ENCODE data around the gene SLC24A4.

SLC24A4 gene

DNA sequence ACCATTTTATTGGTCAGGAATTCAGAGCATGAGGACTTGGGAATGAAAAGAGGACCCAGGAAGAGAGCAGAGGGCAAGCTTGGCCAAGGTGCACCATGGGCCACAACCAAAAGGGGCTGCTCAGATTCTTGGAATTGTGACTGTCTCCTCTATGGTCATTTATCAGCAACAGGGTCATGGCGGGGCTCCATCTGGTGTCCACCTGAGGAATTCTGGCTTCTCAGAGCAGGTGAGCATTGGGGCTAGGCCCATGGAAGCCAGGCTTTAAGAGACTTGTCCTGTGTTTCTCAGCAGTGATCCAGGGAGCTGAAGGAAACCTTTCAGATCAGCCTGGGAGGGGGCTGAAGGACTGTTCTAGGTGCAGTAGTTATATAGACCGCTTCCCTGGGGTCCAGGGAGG is 188.0 kb downstream of the SLC24A4 start:
- DNase-seq: no peak

DNA sequence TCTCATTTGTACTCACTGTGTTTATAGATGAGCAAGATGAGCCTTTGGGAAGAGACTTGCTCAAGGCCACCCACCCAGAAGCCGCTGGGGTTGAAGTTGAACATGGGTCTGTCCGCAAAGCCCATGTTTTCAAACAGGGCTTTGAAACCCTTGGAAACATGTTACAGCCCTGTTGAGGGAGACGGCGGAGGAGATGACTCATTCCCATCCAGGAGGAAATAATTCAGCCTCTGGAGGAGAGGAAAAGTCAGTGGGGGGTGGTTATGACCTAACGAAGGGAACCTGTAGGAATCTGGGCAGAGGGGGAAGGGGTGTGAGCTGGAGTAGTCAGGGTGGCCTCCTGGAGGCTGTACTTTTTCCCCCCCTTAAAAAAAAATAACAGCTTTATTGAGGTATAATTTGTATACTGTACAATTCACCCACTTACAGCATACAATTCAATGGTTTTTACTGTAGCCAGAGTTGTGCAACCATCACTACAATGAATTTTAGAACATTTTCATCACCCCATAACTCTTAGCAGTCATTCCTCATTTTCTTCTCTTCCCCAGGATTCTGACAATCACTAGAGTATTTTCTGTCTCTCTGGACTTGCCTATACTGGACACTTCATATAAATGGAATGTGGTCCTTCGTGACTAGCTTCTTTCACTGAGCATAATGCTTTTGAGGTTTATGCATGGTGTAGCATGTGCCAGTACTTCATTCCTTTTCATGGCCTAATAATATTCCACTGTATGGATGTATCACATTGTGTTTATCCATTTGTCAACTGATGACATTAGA is 188.7 kb downstream of the SLC24A4 start:
- DNase-seq: no peak

DNA sequence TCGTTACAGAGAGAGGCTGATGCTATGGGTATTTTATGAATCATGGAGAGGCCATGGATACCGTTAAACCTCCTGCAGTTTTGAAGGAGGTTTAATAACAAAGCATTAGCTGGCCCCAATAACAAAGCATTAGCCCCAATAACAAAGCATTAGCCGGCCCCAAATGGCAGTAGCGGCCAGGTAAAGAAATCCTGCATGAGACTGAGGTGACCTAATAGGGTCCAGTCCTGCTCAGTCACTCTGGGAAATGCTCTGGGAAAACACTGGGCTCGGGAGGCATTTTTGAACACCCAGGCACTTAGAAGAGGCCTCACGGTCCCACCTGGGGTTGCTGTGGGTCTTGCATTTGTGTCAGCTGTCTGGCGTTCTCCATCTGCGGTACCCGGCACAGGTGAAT is 189.8 kb downstream of the SLC24A4 start:
- no peak for DNase-seq

DNA sequence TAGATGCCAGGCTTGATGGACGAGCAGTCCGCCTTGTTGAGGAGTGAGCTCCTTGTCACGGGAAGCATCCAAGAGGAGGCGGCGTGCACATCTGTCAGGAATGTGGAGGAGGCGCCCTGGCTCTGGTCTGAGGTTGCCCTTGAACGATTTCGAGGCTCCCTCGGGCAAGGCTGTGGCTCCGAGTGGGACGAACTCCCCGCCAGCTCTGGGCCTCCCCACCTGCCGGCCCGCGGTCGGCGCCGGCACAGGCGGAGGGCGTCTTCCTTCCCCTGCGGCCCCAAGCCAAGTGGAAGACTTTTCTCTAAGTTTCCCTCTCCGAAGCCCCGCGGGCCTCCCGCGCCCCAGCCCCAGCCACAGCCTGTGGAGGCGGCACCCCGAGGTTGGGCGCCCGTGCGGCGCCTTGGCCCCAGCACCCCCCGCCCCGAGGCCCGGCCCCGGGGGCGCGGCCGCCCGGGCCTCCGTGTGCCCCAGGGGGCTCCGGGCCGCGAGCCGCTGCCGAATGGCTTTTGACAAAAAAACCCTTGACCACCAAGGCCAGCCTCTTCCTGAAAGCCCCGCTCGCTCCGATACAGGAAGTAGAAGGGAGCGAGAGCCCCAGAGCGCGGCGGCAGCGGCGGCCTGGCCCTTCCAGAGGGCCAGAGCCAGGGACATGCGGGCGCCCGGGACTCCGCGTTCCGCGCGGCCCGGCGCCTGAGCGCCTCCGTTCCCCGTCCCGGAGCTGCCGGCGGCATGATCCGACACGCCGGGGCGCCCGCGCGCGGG is 190.4 kb downstream of the SLC24A4 start, which contains the start of gene RIN3:
TSS of gene RIN3 (plus strand) at position 578 of the 762 bp plus-strand sequence. CDS start at position 730, 152 bp downstream.
- DNase-seq: peak; percentile 56

DNA sequence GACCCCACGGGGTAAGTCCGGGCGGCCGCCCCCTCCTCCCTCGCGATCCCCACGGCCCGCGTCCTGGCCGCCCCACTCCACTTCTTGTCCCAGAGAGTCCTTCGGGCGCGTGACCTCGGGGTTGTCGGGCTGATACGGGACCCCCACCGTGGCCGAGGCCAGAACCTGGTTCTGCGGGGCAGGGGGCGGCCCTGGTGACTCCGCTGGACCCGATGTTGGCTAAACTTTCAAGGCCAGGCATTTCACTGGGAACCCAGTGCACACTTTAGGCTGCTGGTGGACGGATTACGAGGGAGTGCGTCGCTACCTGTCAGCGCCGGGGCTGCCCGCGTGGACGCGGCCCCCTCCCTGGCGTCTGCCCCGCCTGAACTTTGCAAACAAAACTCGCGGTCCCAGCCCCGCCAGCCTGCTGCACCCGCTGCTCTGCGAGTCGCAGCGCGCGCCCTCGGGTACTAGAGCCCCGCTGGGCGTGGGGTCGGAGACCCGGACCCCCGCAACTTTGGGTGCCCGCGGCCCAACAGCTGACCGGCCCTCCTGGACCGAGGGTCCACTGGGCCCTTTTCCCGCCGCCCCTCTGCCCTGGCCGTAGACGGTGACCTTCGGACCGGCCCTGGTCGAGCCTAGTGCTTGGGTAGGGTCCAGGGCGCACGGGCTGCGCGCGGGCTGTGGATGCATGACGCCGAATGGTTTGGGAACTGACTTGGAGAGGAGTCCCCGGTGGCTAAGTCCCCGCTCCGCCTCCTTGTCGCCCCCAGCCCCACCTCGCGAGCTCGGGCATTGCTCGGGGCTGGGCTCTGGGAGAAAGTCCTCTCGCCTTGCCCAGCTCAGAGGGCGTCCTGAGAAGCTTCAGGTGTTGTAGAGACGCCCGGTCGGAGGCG is 191.2 kb downstream of the SLC24A4 start:
- peak; percentile 49 for DNase-seq

- DNase-seq: no peak
These were observed 192.0 kb downstream of the SLC24A4 start for GRCh38 chr14:92514844-92515514.

DNA sequence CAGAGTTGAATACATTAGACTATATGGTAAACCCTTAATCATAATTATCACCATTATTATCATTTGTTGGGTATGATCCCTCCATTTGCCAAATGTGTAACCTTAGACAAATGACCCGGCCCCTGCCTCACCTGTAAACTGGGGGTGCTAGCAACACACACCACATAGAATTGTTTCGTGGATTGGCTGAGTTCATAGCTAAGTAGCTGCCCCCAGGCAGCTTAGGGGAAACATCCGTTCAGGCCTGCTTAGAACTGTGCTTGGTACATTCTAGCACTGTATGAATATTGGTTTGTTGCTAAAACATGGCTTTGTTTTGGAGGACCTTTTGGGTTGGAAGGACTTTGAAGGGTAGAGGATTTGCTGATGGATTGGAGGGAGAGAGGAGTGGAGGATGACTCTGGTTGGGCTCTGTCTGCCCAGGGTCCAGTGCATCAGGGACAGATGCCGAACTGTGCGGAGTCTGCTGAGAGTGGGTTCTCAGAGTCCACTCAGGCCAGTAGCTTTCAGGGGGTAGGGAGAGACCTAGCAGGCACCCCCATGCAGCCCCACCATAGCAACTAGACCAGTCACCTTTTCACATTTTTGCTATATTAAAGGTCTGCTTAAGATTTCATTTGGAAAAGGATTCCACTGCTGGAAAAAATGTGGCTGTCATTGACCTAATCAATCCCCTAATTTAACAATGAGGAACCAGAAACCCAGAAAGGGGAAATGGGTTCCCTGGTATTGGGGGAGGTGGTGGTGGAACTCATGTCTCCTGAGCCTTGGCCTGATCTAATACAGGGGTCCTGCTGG is 192.8 kb downstream of the SLC24A4 start:
- no peak for DNase-seq

GRCh38 chr14:92516344-92516965 is 193.5 kb downstream of the SLC24A4 start:
- no peak for DNase-seq

DNA sequence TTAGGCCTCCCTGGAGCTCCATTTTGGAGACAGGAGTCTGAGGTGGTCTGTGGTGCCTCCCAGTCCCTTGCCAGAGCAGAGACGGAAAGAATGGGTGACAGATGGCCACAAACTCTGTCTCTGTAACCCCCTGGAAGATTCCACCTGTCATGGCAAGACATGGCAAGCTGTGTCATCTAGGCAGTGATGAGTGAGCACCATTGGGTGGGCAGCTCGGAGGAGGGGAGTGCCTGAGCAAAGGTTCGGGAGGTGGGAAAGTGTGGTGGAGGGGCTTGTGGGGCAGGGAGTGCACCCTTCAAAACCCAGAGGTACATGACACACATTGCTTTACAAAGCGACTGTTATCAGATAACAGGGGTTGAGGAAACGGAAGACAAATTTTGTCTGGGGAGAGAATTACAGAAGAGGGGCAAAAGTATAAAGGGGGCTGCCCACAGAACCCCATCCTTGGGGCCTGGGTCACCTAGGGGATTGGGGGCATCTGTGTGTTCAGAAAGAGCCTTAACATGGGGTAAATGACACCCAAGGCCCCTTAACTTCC is 194.1 kb downstream of the SLC24A4 start:
- no peak for DNase-seq

DNA sequence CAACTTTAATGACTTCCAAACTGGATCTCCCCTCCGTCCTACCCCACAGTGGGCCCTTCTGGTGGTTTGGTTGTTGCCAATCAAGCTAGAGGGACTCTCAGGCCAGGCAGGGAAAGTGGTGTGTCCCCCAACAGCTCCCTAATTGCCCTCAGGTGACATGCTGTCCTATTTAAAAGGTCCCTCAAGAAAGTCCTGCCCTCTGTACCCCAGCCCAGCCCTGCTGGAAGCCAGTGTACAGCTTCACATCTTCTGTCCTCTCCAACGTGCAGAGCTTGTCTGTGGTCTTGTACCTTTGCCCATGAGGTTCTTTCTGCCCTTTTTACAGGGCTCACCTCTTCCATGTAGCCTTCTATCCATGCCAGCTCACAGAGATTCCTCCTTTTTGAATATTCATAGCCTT is 194.8 kb downstream of the SLC24A4 start:
- no peak for DNase-seq

DNA sequence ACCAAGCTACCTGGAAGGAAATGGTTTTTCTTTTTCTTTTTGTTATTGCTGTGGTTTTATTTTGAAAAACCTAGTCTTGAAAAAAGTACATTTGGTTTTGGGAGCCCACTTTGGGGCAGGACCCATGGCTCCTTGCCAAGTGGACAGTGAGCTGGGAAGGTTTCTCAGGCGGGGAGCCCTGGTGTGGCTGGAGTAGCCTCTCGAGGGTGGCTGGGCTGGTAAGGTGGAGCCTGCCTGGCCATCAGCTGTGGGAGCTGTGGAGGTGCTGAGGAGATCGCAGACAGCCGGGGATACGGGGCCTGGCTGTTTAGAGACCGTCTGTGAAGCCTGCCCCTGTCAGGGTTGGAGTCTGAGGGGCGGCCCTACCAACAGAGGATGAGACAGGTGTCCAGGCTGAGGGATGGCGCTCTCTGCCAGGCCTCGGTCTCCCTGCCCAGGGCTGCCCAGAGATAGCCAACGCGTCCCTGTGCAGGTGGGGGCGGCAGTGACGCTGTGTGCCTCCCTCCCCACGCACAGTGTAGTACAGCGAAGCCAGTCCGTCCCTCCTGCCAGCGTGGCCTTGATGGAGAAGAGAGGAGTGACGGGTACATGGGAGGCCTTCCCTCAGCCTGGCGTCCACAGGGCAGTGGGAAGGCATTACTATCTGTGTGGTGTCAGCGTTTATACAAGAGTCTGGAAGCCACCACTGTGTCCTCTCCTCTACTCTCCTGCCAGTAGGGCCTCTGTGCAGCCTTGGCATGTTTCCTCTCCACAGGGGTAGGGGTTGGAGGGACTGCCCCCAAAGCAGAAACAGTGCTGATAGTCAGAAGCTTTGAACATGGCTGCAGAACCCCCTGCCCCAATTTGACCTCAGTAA is 196.5 kb downstream of the SLC24A4 start:
- DNase-seq: no peak

DNA sequence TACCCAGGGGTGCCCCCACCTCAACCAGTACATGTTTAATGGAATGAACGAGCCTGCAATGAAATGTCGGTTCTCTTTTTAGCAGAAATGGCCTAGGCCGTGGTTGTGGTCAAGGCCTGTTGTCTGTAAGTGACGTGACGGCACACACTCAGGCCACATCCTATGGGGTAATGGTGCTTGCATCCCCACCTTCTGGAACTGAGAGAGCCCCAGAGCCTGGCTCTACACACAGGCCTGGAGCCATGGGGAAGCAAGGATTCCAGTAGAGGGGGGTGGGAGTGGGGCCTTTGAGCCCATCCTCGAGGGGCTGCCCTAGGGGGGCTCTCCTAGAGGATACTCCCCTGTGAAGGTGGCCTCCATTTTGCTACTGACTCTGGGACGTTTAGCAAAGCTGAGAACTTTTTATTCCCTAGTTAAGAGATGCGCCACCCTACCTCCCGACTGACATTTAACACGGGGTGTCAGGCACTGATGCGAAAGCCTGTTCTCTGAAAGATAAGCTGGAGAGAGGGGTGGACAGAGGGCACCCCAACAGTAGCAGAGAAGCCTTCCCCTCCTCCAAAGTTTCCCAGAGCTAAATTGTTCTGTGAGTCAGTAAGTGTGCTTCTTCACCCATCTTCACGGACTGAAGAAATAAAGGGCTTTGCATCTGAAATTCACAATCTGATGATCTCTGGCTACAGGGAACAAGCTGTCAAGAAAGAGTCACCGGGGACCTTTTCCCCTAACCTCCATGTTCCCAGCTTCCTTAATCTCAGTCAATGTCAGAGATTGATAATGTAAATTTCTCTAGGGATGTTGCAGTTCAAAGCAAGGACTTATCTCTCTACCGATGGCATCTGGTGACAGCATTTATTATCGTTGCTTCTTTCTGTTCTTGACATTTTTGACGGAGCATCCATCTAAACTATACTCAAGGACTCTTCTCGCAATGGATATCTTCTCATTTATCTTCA is 197.4 kb downstream of the SLC24A4 start:
- DNase-seq: no peak

DNA sequence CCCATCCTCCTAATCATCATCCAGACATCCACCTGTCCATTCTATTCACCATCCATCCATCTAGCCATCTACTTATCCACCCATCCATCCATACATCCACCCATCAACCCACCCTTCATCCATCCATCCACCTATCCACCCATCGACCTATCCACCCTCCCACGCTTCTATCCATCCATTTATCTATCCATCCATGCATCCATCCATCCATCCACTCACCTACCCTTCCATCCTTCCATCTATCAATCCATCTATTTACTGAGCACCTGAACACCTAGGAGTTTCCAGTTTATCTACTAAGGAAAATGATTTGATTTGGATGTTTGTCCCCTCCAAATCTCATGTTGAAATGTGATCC is 198.1 kb downstream of the SLC24A4 start:
- no peak for DNase-seq

DNA sequence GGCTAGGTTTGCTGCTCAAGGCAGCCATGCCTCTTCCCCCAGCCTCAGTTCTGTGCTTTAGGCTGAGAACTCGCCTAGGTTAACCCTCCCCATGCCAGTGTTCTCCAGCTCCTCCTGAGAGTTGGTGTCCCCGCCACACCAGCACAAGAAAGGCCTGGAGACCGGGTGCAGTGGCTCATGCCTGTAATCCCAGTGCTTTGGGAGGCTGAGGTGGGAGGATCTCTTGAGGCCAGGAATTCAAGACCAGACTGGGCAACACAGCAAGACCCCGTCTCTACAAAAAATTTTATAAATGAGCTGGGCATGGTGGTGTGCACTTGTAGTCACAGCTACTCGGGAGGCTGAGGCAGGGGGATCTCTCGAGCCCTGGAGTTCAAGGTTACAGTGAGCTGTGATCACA is 200.8 kb downstream of the SLC24A4 start:
- no peak for DNase-seq

DNA sequence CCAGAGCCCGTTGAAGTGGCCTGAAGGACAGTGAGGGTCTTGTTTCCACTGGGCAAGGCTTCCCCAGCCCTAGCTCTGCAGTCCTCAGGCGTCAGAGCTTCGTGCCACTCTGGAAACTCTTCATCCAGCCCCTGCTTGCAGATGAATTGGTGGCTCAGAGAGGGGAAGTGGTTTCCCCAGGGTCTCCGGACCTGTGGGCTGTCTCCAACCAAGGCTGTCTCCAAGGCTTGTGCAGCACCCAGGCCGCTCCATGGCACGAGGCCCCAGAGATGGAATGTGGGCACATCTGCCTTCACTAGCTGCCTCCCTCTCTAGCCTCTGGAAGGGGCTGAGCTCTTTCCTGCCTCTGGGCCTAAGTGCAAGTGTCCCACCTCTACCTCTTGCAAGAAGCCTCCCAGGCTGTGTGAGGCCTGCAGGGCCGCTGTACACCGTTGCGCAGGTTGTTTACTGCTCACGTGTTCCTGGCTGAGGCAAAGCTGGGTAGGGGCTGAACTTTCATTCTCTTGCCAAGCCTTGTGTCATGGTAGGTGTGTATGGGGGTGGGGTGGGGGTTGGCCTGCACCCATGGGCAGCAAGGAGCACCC is 201.7 kb downstream of the SLC24A4 start:
- no peak for DNase-seq

DNA sequence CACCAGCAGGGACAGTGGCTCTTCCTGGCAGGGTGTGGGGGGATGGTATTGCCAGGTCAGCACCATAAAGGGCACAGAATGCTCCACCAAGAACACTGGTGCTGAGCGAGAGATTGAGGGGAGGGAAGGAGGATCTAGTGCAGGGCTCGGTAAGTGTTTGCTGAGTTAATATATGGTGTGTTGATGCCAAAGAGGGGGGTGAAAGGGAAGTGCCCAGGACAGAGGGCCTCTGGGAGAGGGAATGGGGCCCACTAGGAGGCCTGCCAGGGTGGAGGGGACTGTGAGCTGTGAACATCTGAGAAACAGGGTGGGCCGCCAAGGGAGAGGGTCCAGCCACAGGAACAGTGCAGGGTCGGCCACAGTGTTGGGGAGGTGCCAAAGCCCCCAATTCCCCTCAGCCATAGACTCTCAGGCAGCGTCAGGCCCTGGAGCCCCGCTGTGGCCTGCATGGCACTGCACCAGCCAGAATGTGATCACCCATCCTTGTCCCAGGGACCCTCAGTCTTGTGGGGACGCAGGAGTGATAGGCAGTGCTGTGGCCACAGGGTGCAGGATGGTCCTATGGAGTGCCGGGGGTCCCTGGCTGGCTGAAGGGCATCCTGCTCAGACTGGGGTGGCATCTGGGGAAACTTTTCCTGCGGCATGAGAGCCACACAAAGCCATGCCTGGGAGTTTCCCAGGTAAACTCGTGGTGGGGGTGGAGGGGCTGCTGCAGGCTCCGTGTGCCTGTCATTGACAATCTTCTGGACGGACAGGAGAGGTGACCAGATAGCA is 202.5 kb downstream of the SLC24A4 start:
- no peak for DNase-seq

GRCh38 chr14:92527721-92528120 is 204.8 kb downstream of the SLC24A4 start:
- no peak for DNase-seq
